Kidney epithelial cell (primary cell): ENCODE results near the gene UNC5C. TPM values are rescaled to one million over a fixed set of nuclear protein-coding genes. Genes with fewer than 3 reads are reported as not detected.

Experiments used
- DNase-seq: peaks from one replicate; pipeline ENCODE4 v3.0.0-alpha.2; 2010; ENCODE audit warnings: low read depth
- H3K27me3 ChIP-seq: 2 replicates; pipeline ENCODE4 v1.6.0; 2011; ENCODE audit warnings: low read length; ENCODE audit not compliant: control insufficient read depth, insufficient read depth
- H3K36me3 ChIP-seq: 2 replicates; pipeline ENCODE4 v1.5.1; 2011; ENCODE audit warnings: low read length; ENCODE audit not compliant: control insufficient read depth, insufficient read depth
- H3K4me3 ChIP-seq: 2 replicates; pipeline ENCODE4 v1.5.1; 2011; ENCODE audit warnings: low read depth, mild to moderate bottlenecking, control low read depth, low read length
- total RNA-seq: library from RNA; depleted of rRNA; stranded (reverse); fragments of >200 nt; gene quantifications from 2 replicates; pipeline ENCODE4 v1.2.3, GENCODE V29; 2015
- TF ChIP-seq, protein P1 (sequence below): IDR thresholded peaks from 2 replicates; pipeline ENCODE4 v1.5.1; 2011; ENCODE audit warnings: mild to moderate bottlenecking, moderate library complexity, low read length, control low read depth, inconsistent platforms; ENCODE audit not compliant: insufficient read depth, poor library complexity, severe bottlenecking

UNC5C gene
- total RNA-seq, 1 donor from 2014 or later: 2.8 TPM

DNA sequence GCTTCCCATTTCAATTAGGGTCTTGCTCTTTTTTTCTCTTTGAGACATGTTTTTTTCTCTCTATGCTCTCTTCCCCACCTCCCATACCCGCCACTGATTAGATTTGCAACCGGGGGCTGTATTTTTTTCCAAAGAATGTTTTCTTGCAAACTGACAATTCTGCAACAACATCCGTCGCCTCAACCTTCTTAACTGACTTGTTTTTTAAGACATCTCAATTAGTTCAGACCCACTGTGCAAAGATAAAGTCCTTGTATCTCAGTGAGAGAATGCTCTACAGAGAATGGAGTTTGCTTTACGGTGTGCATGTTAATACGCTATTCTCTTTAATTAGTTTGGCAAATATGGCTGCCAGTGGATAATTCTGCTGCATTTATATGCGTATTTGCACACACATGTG lies 126.3 kb downstream of the UNC5C start:
- H3K27me3 ChIP-seq: no peaks in the 10 kb centered on the region
- no peak overlapping the region for H3K4me3 ChIP-seq
- TF ChIP-seq, protein P1, sequence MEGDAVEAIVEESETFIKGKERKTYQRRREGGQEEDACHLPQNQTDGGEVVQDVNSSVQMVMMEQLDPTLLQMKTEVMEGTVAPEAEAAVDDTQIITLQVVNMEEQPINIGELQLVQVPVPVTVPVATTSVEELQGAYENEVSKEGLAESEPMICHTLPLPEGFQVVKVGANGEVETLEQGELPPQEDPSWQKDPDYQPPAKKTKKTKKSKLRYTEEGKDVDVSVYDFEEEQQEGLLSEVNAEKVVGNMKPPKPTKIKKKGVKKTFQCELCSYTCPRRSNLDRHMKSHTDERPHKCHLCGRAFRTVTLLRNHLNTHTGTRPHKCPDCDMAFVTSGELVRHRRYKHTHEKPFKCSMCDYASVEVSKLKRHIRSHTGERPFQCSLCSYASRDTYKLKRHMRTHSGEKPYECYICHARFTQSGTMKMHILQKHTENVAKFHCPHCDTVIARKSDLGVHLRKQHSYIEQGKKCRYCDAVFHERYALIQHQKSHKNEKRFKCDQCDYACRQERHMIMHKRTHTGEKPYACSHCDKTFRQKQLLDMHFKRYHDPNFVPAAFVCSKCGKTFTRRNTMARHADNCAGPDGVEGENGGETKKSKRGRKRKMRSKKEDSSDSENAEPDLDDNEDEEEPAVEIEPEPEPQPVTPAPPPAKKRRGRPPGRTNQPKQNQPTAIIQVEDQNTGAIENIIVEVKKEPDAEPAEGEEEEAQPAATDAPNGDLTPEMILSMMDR: no peak
- no peaks in the 10 kb centered on the region for H3K36me3 ChIP-seq
- DNase-seq: no peak

DNA sequence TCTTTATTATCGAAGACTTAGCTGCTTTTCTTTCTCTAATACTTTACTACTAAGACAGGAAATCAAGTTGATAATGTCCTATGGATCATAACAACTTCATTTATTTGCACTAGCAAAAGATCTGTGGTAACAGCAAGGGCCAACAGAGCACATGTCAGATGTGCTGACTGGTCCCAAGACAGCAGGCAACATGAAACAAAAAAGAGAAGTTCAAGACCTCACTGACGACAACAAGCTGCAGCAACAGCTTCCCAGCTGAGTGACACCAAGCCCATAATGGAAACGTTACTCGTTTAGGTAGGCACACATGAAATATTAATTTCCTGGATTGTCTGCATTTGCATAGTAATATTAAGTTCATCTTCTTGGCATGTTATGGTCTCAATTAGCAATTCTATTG lies 126.9 kb downstream of the UNC5C start:
- no peak for DNase-seq
- Histone ChIP-seq H3K4me3 (no peak overlapping the region), H3K27me3 (no peaks in the 10 kb centered on the region), H3K36me3 (no peaks in the 10 kb centered on the region)
- TF ChIP-seq, protein P1: no peak

DNA sequence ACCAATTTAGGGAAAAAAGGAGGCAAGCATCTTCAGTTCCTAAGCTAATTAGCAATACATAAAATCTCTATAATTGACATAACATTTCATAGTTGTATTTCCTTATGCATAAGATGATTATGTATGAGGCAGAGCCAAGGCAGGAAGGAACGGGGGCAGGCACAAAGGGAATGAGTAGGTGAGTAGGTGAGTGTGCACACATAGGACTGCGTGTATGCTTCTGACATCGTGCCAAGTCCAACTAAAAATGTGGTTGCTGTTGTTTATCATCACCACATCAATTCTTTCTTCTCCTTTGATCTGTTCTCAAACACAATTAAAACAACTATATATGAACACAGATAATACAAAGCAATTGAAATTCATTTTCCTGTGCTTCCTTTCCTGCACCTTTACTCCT lies 131.2 kb downstream of the UNC5C start:
- no peaks in the 10 kb centered on the region for H3K36me3 ChIP-seq
- TF ChIP-seq, protein P1: no peak
- H3K27me3 ChIP-seq: no peaks in the 10 kb centered on the region
- DNase-seq: no peak
- H3K4me3 ChIP-seq: no peak overlapping the region

DNA sequence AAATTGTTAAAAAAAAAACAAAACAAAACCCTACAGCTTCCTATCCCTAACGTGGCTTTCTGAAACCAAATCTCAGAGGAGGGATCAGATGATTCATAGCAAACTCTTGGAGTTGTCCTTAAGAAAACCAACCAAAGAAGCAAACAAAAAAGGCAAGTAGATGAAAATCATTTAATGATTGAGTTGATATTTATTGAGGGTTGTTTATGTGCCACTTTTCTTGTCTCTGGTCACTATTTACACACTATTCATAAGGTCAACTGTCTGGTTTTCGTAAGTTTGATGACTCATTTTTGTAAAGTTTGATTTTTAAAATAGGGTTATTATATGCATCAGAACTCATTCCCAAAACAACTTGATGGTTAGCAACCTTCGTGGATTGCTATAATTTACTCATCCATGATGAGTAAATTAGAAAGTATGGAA lies 133.4 kb downstream of the UNC5C start:
- H3K36me3 ChIP-seq: no peaks in the 10 kb centered on the region
- no peak for DNase-seq
- no peak overlapping the region for H3K4me3 ChIP-seq
- TF ChIP-seq, protein P1: no peak
- no peaks in the 10 kb centered on the region for H3K27me3 ChIP-seq

DNA sequence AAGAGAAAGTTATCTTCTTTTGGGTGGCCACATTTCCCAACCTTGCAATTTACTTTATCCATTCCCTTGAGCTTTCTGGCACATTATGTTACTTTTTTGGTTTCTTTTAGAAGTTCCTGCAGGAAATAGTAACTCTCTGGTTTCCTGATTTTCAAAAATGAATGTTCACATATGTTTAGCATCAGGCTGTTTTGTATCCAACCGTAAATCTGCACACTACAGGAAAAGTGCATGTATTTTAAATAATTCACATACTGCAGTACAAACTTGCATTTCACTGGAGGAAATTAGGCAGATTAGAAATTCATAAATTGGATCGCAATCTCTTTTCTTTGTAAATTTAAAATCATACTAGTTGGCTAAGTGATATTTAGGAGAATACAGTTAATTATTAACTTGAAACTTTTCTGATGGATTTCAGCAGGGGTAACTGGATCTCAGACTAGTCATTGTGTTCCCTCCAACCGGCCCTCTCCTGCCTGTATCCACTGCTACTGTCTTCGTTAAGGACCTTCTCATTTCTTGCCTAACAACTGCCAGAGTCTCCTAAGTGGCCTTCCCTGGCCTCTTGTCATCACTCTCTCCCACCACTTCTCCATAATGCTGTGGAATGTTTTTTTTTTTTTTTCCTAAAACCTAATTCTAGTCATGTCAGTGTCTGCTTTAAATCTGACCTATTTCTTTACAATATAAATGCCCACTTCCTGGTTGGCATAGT lies 137.2 kb downstream of the UNC5C start:
- no peaks in the 10 kb centered on the region for H3K27me3 ChIP-seq
- no peaks in the 10 kb centered on the region for H3K36me3 ChIP-seq
- TF ChIP-seq, protein P1: no peak
- DNase-seq: no peak
- no peak overlapping the region for H3K4me3 ChIP-seq

DNA sequence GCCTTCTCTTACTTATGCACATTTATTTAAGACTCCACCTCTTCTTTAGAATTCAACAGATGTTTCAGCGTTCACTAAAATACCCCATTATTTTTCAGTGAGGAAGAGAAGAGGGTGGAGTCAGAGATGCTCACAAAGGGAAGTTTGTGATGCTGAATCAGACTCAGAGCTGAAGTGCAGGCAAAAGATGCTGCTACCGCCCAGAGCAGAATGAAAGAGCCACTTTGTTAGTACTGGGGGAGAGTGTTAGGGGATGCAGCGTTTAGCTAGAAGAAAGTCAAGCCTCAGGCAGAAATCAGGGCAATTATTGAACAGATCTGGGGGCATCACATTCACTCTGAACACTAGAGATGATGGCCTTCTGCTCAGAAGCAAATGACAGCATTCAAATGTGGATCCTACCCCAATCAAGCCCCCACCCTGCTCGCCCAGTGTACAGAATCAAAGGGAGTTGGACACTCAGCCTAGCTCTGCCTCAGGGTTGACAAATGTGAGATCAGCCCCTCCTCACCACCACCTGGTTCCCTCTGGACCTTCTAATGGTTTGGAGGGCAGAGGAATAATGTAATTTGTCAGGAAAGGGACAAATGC lies 138.3 kb downstream of the UNC5C start:
- no peaks in the 10 kb centered on the region for H3K27me3 ChIP-seq
- TF ChIP-seq, protein P1: no peak
- no peak for DNase-seq
- H3K36me3 ChIP-seq: no peaks in the 10 kb centered on the region
- no peak overlapping the region for H3K4me3 ChIP-seq
